Tibial nerve (tissue), 4 donors: ENCODE measurements around the gene SEMA3C. TPM values are rescaled to one million over a fixed set of nuclear protein-coding genes. Genes with fewer than 3 reads are reported as not detected.

Experiments used
- DNase-seq, 2 donors: peaks; one replicate each; pipeline ENCODE4 v3.0.0-alpha.2; 2019; ENCODE audit warnings: low spot score in 2 of 2
- H3K27ac ChIP-seq, 4 donors: fragments of 200-600 bp; sonication (generic) in 3 of 4; one replicate each; pipeline ENCODE4 v1.5.1; 2017 to 2019; ENCODE audit warnings: mild to moderate bottlenecking in 1 of 4
- H3K27me3 ChIP-seq, 2 donors: fragments of 200-600 bp; sonication (generic) in 1 of 2; one replicate each; pipeline versions ENCODE4 v1.5.1 to v1.6.0; 2017 to 2019
- H3K36me3 ChIP-seq, 3 donors: fragments of 200-600 bp; sonication (generic); one replicate each; pipeline ENCODE4 v1.5.1; 2018 to 2019
- H3K4me1 ChIP-seq, 4 donors: fragments of 200-600 bp; sonication (generic) in 3 of 4; one replicate each; pipeline ENCODE4 v1.5.1; 2017 to 2019
- H3K4me3 ChIP-seq, 4 donors: fragments of 200-600 bp; sonication (generic) in 3 of 4; one replicate each; pipeline ENCODE4 v1.5.1; 2017 to 2019; ENCODE audit warnings: mild to moderate bottlenecking in 1 of 4, moderate library complexity in 1 of 4
- H3K9me3 ChIP-seq, 4 donors: fragments of 200-600 bp; sonication (generic) in 3 of 4; one replicate each; pipeline ENCODE4 v1.5.1; 2017 to 2019
- EP300 ChIP-seq, 2 donors: sonication (generic); formaldehyde crosslinking; IDR thresholded peaks; one replicate each; pipeline ENCODE4 v1.6.1; 2017; ENCODE audit warnings: antibody characterized with exemption in 2 of 2, mild to moderate bottlenecking in 1 of 2
- POLR2A ChIP-seq, 2 donors: fragments of 450-650 bp; IDR thresholded peaks; one replicate each; pipeline ENCODE4 v1.6.1; 2017; ENCODE audit warnings: antibody characterized with exemption in 2 of 2, mild to moderate bottlenecking in 2 of 2, moderate library complexity in 2 of 2
- WGBS, 2 donors: methylation state at CpG; one replicate each; pipeline ENCODE4 v1.1.5; 2018; 5-methylcytosine and 5-hydroxymethylcytosine counted together
- total RNA-seq, 4 donors: library from RNA; depleted of rRNA; stranded (reverse); fragments of >200 nt; gene quantifications; one replicate each; pipeline ENCODE4 v1.1.0, GENCODE V29; 2016
- TF ChIP-seq, protein P1 (sequence below), 5 experiments: fragments of 200-600 bp in 3 of 5; fragments of 450-650 bp in 2 of 5; sonication (generic) in 3 of 5; IDR thresholded peaks; one replicate each; pipeline ENCODE4 v1.5.1; 2016 to 2019; ENCODE audit warnings: antibody characterized with exemption in 5 of 5, mild to moderate bottlenecking in 3 of 5, moderate library complexity in 2 of 5

The SEMA3C gene
- total RNA-seq, 4 donors from 2014 or later: 64.8 to 130 (median 118) TPM

DNA sequence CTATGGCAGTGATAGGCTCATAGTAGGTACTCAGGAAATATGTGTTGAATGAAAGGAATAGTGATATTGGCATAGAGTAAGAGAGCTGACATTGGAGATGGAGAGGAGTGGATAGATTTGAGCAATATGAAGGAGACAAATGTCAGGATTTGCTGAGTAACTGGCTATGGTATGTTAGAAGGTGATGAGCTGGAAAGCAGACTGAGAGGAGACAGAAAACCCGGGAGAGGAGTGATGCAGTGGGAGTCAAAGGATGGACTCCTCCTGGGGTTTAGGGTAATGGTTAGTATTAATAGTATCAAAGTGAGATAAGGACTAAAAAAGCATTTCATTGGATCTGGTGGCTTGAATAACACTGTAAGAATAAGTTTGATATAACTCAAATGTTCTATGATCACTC is 215.6 kb downstream of the SEMA3C start:
- no peaks in the 10 kb centered on the region for H3K27me3 ChIP-seq
- TF ChIP-seq, protein P1, sequence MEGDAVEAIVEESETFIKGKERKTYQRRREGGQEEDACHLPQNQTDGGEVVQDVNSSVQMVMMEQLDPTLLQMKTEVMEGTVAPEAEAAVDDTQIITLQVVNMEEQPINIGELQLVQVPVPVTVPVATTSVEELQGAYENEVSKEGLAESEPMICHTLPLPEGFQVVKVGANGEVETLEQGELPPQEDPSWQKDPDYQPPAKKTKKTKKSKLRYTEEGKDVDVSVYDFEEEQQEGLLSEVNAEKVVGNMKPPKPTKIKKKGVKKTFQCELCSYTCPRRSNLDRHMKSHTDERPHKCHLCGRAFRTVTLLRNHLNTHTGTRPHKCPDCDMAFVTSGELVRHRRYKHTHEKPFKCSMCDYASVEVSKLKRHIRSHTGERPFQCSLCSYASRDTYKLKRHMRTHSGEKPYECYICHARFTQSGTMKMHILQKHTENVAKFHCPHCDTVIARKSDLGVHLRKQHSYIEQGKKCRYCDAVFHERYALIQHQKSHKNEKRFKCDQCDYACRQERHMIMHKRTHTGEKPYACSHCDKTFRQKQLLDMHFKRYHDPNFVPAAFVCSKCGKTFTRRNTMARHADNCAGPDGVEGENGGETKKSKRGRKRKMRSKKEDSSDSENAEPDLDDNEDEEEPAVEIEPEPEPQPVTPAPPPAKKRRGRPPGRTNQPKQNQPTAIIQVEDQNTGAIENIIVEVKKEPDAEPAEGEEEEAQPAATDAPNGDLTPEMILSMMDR (IDR thresholded peaks at IDR 0.05): no peak
- TF ChIP-seq POLR2A (IDR thresholded peaks at IDR 0.05): no peak
- no peak for TF ChIP-seq EP300 (IDR thresholded peaks at IDR 0.05)
- 93 to 97% methylated on average over 1 of the region's 1 CpG for WGBS, 2 donors

GRCh38 chr7:80699721-80700256 is 219.1 kb downstream of the SEMA3C start:
- TF ChIP-seq EP300 (IDR thresholded peaks at IDR 0.05): no peak
- TF ChIP-seq POLR2A (IDR thresholded peaks at IDR 0.05): no peak
- TF ChIP-seq, protein P1 (IDR thresholded peaks at IDR 0.05): no peak
- Histone ChIP-seq H3K4me1 (peaks cover 0 to 14% (median 2%) of the 10 kb centered on the region in 4 donors), H3K36me3 (no peaks in the 10 kb centered on the region), H3K27ac (peak overlapping the region in 1 of 4 donors; percentile 29), H3K27me3 (no peaks in the 10 kb centered on the region), H3K4me3 (no peak overlapping the region), H3K9me3 (peaks cover 0 to 3% (median 0%) of the 10 kb centered on the region in 4 donors)
- 40 to 46% methylated on average over 4 of the region's 4 CpGs for WGBS, 2 donors
- no peak for DNase-seq

More for the DNA sequence above, 215.6 kb downstream of the SEMA3C start:
- H3K36me3 ChIP-seq: no peaks in the 10 kb centered on the region
- H3K4me3 ChIP-seq: no peak overlapping the region
- no peaks in the 10 kb centered on the region for H3K9me3 ChIP-seq
- no peak for DNase-seq
- H3K27ac ChIP-seq: no peak overlapping the region
- H3K4me1 ChIP-seq: peaks cover 0 to 14% (median 2%) of the 10 kb centered on the region in 4 donors

- TF ChIP-seq, protein P1 (IDR thresholded peaks at IDR 0.05): peak; percentile 43 to 86 (median 63)
- no peak for TF ChIP-seq POLR2A (IDR thresholded peaks at IDR 0.05)
- Histone ChIP-seq H3K27me3 (no peaks in the 10 kb centered on the region), H3K4me3 (no peak overlapping the region), H3K9me3 (peaks cover 0 to 10% (median 2%) of the 10 kb centered on the region in 4 donors), H3K27ac (peak overlapping the region in 1 of 4 donors; percentile 29), H3K36me3 (no peaks in the 10 kb centered on the region), H3K4me1 (peaks cover 0 to 14% (median 2%) of the 10 kb centered on the region in 4 donors)
- 19 to 20% methylated on average over 5 of the region's 5 CpGs for WGBS, 2 donors
- DNase-seq: no peak
Measured at GRCh38 chr7:80699045-80699638, 219.7 kb downstream of the SEMA3C start.
